Caco-2 (cell line): ENCODE measurements around the gene KIFC3. TPM values are rescaled to one million over a fixed set of nuclear protein-coding genes. Genes with fewer than 3 reads are reported as not detected.

ENCODE experiments used
- BruUV-seq: library from RNA; stranded (reverse); fragments of 400-500 nt; replicated peaks from 2 replicates; lab custom pipeline; 2021; lab: Mats Ljungman, UMichigan
- CTCF ChIA-PET: fragments of 300-600 bp; sonication (Branson Sonifier 250); formaldehyde crosslinking; loops from one replicate; lab custom pipeline; 2022; ENCODE audit warnings: antibody characterized with exemption; lab: Charles Lee
- POLR2A ChIA-PET: fragments of 300-600 bp; sonication (Branson Sonifier 250); formaldehyde crosslinking; loops from one replicate; lab custom pipeline; 2022; ENCODE audit warnings: antibody characterized with exemption; lab: Charles Lee
- DNase-seq, 2 experiments: peaks; one replicate each; pipeline versions ENCODE4 v3.0.0 to v3.0.0-alpha.2; 2020 to 2022
- H3K27me3 ChIP-seq: replicated peaks from 2 replicates; pipeline ENCODE4 v1.6.0; 2011; ENCODE audit warnings: low read length; ENCODE audit not compliant: control insufficient read depth, insufficient read depth
- H3K36me3 ChIP-seq: 2 replicates; pipeline ENCODE4 v1.5.1; 2011; ENCODE audit warnings: low read length; ENCODE audit not compliant: control insufficient read depth, insufficient read depth
- H3K4me1 ChIP-seq: fragments of 250-450 bp; sonication (Bioruptor Pico); 2 replicates; pipeline ENCODE4 v1.5.1; 2020; ENCODE audit warnings: mild to moderate bottlenecking
- H3K4me3 ChIP-seq: 2 replicates; pipeline ENCODE4 v1.5.1; 2011; ENCODE audit warnings: low read depth, mild to moderate bottlenecking, control low read depth, low read length
- H3K9me3 ChIP-seq: fragments of 250-450 bp; sonication (Bioruptor Pico); 2 replicates; pipeline ENCODE4 v1.5.1; 2020; ENCODE audit warnings: mild to moderate bottlenecking, moderate library complexity
- H3K27ac Mint-ChIP-seq: one replicate; pipeline ENCODE4 v1.8.0; 2022; ENCODE audit warnings: mixed read lengths; ENCODE audit not compliant: unreplicated experiment
- H3K27me3 Mint-ChIP-seq: one replicate; pipeline ENCODE4 v1.8.0; 2022; ENCODE audit warnings: mixed read lengths; ENCODE audit not compliant: insufficient read depth, unreplicated experiment
- H3K36me3 Mint-ChIP-seq: one replicate; pipeline ENCODE4 v1.8.0; 2022; ENCODE audit warnings: mild to moderate bottlenecking, mixed read lengths; ENCODE audit not compliant: insufficient read depth, unreplicated experiment
- H3K4me1 Mint-ChIP-seq: one replicate; pipeline ENCODE4 v1.8.0; 2022; ENCODE audit warnings: low read depth, mixed read lengths; ENCODE audit not compliant: unreplicated experiment
- H3K4me3 Mint-ChIP-seq: one replicate; pipeline ENCODE4 v1.8.0; 2022; ENCODE audit warnings: mild to moderate bottlenecking, moderate library complexity, mixed read lengths; ENCODE audit not compliant: unreplicated experiment
- H3K9me3 Mint-ChIP-seq: one replicate; pipeline ENCODE4 v1.8.0; 2022; ENCODE audit warnings: mixed read lengths; ENCODE audit not compliant: unreplicated experiment
- intact Hi-C: fragments of 100-400 bp; cut with micrococcal nuclease; formaldehyde crosslinking; loops from one replicate; pipeline ENCODE4 v1.10.0; 2022; ENCODE audit not compliant: unreplicated experiment
- total RNA-seq: library from RNA; stranded (reverse); gene quantifications from 2 replicates; pipeline ENCODE4 v1.2.3, GENCODE V29; 2022
- TF ChIP-seq, protein P1 (sequence below), 2 experiments: fragments of 200-600 bp in 1 of 2; IDR thresholded peaks; 1 replicate in 1 of 2; 2 replicates in 1 of 2; pipeline versions ENCODE4 v1.5.1 to v1.8.0; 2011 to 2022; ENCODE audit warnings: antibody characterized with exemption in 1 of 2, control low read depth in 1 of 2, inconsistent platforms in 1 of 2, low read depth in 1 of 2, low read length in 1 of 2, mild to moderate bottlenecking in 1 of 2, moderate library complexity in 1 of 2; ENCODE audit not compliant: insufficient read depth in 1 of 2, severe bottlenecking in 1 of 2, unreplicated experiment in 1 of 2

Gene KIFC3
- total RNA-seq, 1 experiment from 2014 or later, result 103 TPM

DNA sequence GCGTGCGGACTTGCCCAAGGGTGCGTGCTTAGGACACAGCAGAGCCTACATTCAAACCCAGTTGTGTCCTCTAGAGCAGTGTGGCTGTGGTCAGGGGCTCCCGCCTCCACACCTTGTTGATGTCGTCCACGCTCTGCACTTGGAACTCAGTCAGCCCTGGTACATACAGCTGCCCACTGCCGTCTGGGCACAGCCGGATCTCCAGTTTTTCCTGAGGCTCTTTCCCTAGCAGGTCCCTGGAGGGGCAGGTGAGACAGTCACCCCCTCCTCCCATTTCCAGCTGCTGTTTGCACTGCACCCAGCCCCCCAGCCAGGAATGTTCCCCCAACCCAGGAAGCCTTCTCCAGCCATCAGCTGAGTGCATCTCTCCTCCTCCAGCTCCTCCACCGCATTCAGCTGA lies 41.0 kb downstream of the KIFC3 start:
- intact Hi-C loops, result no loop called here
- ChIA-PET POLR2A (no interaction called here), CTCF (interaction anchor here (0.5 to 1.7 kb wide), 2 partner anchors 34 to 100 kb away, joined by 4 to 7 read pairs; no protein-coding TSS in a partner anchor)
- no peak overlapping the region for H3K4me3 ChIP-seq
- H3K4me3 Mint-ChIP-seq, result no peak overlapping the region
- TF ChIP-seq, protein P1, sequence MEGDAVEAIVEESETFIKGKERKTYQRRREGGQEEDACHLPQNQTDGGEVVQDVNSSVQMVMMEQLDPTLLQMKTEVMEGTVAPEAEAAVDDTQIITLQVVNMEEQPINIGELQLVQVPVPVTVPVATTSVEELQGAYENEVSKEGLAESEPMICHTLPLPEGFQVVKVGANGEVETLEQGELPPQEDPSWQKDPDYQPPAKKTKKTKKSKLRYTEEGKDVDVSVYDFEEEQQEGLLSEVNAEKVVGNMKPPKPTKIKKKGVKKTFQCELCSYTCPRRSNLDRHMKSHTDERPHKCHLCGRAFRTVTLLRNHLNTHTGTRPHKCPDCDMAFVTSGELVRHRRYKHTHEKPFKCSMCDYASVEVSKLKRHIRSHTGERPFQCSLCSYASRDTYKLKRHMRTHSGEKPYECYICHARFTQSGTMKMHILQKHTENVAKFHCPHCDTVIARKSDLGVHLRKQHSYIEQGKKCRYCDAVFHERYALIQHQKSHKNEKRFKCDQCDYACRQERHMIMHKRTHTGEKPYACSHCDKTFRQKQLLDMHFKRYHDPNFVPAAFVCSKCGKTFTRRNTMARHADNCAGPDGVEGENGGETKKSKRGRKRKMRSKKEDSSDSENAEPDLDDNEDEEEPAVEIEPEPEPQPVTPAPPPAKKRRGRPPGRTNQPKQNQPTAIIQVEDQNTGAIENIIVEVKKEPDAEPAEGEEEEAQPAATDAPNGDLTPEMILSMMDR (IDR thresholded peaks at IDR 0.05; ENCODE audit: insufficient read depth in 1 of 2, low read depth in 1 of 2, low read length in 1 of 2, severe bottlenecking in 1 of 2, unreplicated experiment in 1 of 2), result no peak
- no TSS peak for BruUV-seq
- no peaks in the 10 kb centered on the region for H3K27me3 Mint-ChIP-seq
- peaks cover 74% of the 10 kb centered on the region for H3K36me3 Mint-ChIP-seq
- H3K9me3 Mint-ChIP-seq, result no peaks in the 10 kb centered on the region
- H3K27ac Mint-ChIP-seq, result peak overlapping the region; percentile 39
- peaks cover 3% of the 10 kb centered on the region for H3K36me3 ChIP-seq
- H3K27me3 ChIP-seq, result no peaks in the 10 kb centered on the region
- H3K4me1 ChIP-seq, result peaks cover 17% of the 10 kb centered on the region
- no peak for DNase-seq
- H3K9me3 ChIP-seq, result no peaks in the 10 kb centered on the region
- H3K4me1 Mint-ChIP-seq, result peaks cover 14% of the 10 kb centered on the region

DNA sequence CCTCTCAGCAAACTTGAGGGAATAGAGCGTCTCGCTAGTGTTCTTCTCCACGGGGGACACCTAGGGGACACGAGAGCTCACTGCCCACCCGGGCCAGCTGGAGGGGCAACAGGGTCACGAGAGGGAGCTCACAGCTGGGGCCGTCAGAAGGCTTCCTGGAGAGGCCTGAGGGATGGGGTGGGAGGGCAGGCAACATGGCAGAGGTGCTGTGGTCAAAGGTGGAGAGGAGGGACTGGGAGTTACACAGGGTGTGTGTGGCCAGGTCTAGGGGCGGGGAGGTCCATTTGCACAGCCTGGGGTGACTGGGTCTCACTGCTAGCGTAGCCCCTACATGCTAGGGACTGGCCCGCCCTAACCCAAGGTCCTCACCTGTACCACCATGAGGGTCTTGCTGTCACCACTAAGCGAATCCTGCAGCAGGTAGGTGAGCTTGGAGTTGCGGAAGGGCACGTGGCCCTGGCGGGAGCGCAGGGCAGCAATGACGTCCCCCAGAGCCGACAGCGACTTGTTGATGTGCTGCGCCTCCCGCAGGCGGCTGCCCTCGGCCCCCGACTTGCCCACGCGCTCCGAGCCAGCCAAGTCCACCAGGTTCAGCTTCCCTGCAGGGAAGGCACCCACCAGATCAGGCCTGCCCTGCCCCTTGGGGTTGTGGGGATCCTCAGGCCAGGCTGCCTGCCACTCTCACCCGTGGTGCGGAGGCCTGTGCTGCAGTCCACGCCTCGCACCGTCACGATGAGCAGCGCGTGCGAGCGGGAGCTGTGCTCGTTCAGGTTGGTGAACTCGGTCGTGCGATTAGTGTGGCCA lies 41.7 kb downstream of the KIFC3 start:
- H3K4me1 ChIP-seq, result peaks cover 17% of the 10 kb centered on the region
- H3K9me3 ChIP-seq, result no peaks in the 10 kb centered on the region
- ChIA-PET CTCF (interaction anchor here (0.6 to 1.7 kb wide), 4 partner anchors 32 to 447 kb away, joined by 3 to 4 read pairs (median 4); no protein-coding TSS in a partner anchor), POLR2A (interaction anchor here (0.7 kb wide), 1 partner anchor 60 kb away, joined by 3 read pairs; no protein-coding TSS in a partner anchor)
- Mint-ChIP-seq H3K27ac (peak overlapping the region; percentile 79), H3K4me3 (no peak overlapping the region), H3K4me1 (peaks cover 14% of the 10 kb centered on the region), H3K36me3 (peaks cover 77% of the 10 kb centered on the region), H3K27me3 (no peaks in the 10 kb centered on the region), H3K9me3 (no peaks in the 10 kb centered on the region)
- intact Hi-C loops, result no loop called here
- H3K27me3 ChIP-seq, result no peaks in the 10 kb centered on the region
- no peak for DNase-seq
- TF ChIP-seq, protein P1 (IDR thresholded peaks at IDR 0.05; ENCODE audit: insufficient read depth in 1 of 2, low read depth in 1 of 2, low read length in 1 of 2, severe bottlenecking in 1 of 2, unreplicated experiment in 1 of 2), result no peak
- BruUV-seq, result no TSS peak
- peaks cover 3% of the 10 kb centered on the region for H3K36me3 ChIP-seq
- H3K4me3 ChIP-seq, result no peak overlapping the region

DNA sequence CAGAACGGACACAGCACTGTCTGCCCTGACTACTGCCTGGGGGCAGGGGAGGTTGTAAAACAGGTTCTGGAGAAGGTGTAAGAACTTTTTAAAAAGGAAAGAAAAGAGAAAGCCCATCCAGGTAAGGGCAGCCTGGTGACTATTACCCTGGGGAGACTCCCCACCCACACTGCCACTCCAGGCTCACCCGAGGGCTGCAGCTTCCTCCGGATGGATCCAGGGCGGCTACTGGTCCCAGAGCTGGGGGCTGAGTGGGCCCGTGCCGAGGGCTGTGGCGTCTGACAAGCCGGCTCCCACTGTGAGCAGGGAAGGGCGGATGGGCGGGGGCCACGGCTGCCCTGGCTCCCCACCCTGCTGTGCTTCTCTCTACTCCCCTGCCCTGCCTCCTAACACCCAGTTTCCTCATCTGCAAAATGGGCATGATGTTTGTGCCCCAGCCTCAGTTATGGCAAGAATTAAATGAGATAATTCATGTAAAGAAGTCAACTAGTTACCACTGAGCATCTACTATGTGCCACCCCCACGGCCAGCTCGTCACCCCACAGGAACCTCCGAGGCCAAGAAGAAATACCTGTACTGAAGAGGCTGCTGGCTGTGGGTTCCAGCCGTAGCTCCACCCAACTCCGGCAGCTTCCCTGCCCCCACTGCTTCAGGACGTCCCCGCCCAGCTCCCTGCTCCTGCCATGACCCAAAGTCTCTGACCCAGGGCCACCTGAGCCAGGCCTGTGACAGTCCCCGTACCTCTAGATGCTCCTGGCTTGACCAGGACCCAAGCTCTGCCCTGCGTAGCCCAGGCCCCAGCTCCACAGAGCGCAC lies 42.5 kb downstream of the KIFC3 start:
- Mint-ChIP-seq H3K9me3 (no peaks in the 10 kb centered on the region), H3K27ac (peak overlapping the region; percentile 79), H3K4me1 (peaks cover 14% of the 10 kb centered on the region), H3K4me3 (peak overlapping the region; percentile 44), H3K36me3 (peaks cover 77% of the 10 kb centered on the region), H3K27me3 (no peaks in the 10 kb centered on the region)
- Histone ChIP-seq H3K9me3 (no peaks in the 10 kb centered on the region), H3K27me3 (no peaks in the 10 kb centered on the region), H3K36me3 (peaks cover 3% of the 10 kb centered on the region), H3K4me3 (no peak overlapping the region), H3K4me1 (peaks cover 17% of the 10 kb centered on the region)
- BruUV-seq, result no TSS peak
- POLR2A ChIA-PET, result interaction anchor here (0.7 kb wide), 1 partner anchor 59 kb away, joined by 3 read pairs; no protein-coding TSS in a partner anchor
- CTCF ChIA-PET, result interaction anchor here (0.6 to 1.2 kb wide), 3 partner anchors 33 to 448 kb away, joined by 3 to 4 read pairs (median 4); no protein-coding TSS in a partner anchor
- intact Hi-C loops, result loop anchor here (5.0 kb wide), 1 partner anchor 133 kb away; no protein-coding TSS in a partner anchor
- peak; percentile 75 to 76 for DNase-seq
- TF ChIP-seq, protein P1 (IDR thresholded peaks at IDR 0.05; ENCODE audit: insufficient read depth in 1 of 2, low read depth in 1 of 2, low read length in 1 of 2, severe bottlenecking in 1 of 2, unreplicated experiment in 1 of 2), result no peak
